GM21526 (cell line): ENCODE measurements around the gene NRBP1.

Experiments
- ATAC-seq: cut with Tn5 transposase; IDR thresholded peaks from one replicate; pipeline ENCODE4 v1.9.1; 2021; ENCODE audit warnings: moderate library complexity; ENCODE audit not compliant: unreplicated experiment, low FRiP score

NRBP1 gene

GRCh38 chr2:27489118-27489497 is 60.7 kb downstream of the NRBP1 start:
- ATAC-seq: no peak

- peak; percentile 86 for ATAC-seq
Measured at GRCh38 chr2:27489498-27490397, 61.3 kb downstream of the NRBP1 start, which contains the start of gene IFT172. IFT172 (minus strand) TSS chr2:27489743; CDS start chr2:27489653, 90 bp downstream.
